IMR-90 (cell line): Measurements from ENCODE around the gene AIRE. TPM values are rescaled to one million over a fixed set of nuclear protein-coding genes. Genes with fewer than 3 reads are reported as not detected.

Experiments
- ATAC-seq: fragments of 200-7000 bp; cut with Tn5 transposase; 2 replicates; pipeline ENCODE4 v1.9.1; 2020; ENCODE audit warnings: low read depth, mild to moderate bottlenecking, moderate library complexity
- BruUV-seq: library from RNA; stranded (reverse); fragments of 400-500 nt; replicated peaks from 2 replicates; lab custom pipeline; 2021; lab: Mats Ljungman, UMichigan
- CTCF ChIA-PET: fragments of 300-600 bp; formaldehyde crosslinking; extraction: SDS; loops from one replicate; lab custom pipeline; 2021; ENCODE audit warnings: antibody characterized with exemption; lab: Yijun Ruan, JAX
- POLR2A ChIA-PET: fragments of 300-600 bp; sonication (Branson Sonifier 250); formaldehyde crosslinking; loops from one replicate; lab custom pipeline; 2022; ENCODE audit warnings: antibody characterized with exemption; ENCODE audit not compliant: unreplicated experiment; lab: Charles Lee
- DNase-seq: peaks from one replicate; pipeline ENCODE4 v3.0.0; 2013
- H2AFZ ChIP-seq: replicated peaks from 2 replicates; pipeline ENCODE3; 2013; ENCODE audit warnings: low read length, mild to moderate bottlenecking; ENCODE audit not compliant: poor library complexity
- H2AK5ac ChIP-seq: 2 replicates; pipeline ENCODE4 v1.6.1; 2013; ENCODE audit warnings: low read depth, low read length, inconsistent platforms
- H2AK9ac ChIP-seq: replicated peaks from 2 replicates; pipeline ENCODE3; 2013; ENCODE audit warnings: mild to moderate bottlenecking, low read depth, low read length, moderate library complexity; ENCODE audit not compliant: poor library complexity
- H2BK120ac ChIP-seq: 2 replicates; pipeline ENCODE4 v1.6.1; 2013; ENCODE audit warnings: low read depth, low read length, inconsistent platforms
- H2BK15ac ChIP-seq: 3 replicates; pipeline ENCODE4 v1.6.1; 2013; ENCODE audit warnings: low read depth, low read length, inconsistent platforms
- H2BK20ac ChIP-seq: 2 replicates; pipeline ENCODE4 v1.6.1; 2013; ENCODE audit warnings: low read depth, mild to moderate bottlenecking, inconsistent platforms, low read length, moderate library complexity
- H2BK5ac ChIP-seq: 2 replicates; pipeline ENCODE4 v1.6.1; 2013; ENCODE audit warnings: mild to moderate bottlenecking, low read depth, low read length, inconsistent platforms; ENCODE audit not compliant: poor library complexity, severe bottlenecking
- H3K14ac ChIP-seq: replicated peaks from 2 replicates; pipeline ENCODE4 v1.6.1; 2013; ENCODE audit warnings: low read depth, low read length, inconsistent platforms
- H3K18ac ChIP-seq: 2 replicates; pipeline ENCODE4 v1.6.1; 2013; ENCODE audit warnings: low read depth, low read length, control low read depth
- H3K23ac ChIP-seq: 2 replicates; pipeline ENCODE4 v1.6.1; 2013; ENCODE audit warnings: low read depth, low read length, inconsistent platforms
- H3K27ac ChIP-seq: 2 replicates; pipeline ENCODE4 v1.5.1; 2013; ENCODE audit warnings: mild to moderate bottlenecking, control low read depth, low read length; ENCODE audit not compliant: insufficient read depth
- H3K27me3 ChIP-seq: 2 replicates; pipeline ENCODE4 v1.6.1; 2013; ENCODE audit warnings: low read length; ENCODE audit not compliant: control insufficient read depth, insufficient read depth
- H3K36me3 ChIP-seq: 2 replicates; pipeline ENCODE4 v1.6.1; 2013; ENCODE audit warnings: low read length, mixed read lengths; ENCODE audit not compliant: control insufficient read depth, insufficient read depth
- H3K4ac ChIP-seq: 2 replicates; pipeline ENCODE4 v1.6.1; 2013; ENCODE audit warnings: low read depth, low read length, inconsistent platforms
- H3K4me1 ChIP-seq: 2 replicates; pipeline ENCODE4 v1.6.1; 2013; ENCODE audit warnings: low read length, mixed read lengths; ENCODE audit not compliant: control insufficient read depth, insufficient read depth
- H3K4me2 ChIP-seq: 2 replicates; pipeline ENCODE4 v1.6.1; 2013; ENCODE audit warnings: low read depth, mild to moderate bottlenecking, control low read depth, low read length, moderate library complexity
- H3K4me3 ChIP-seq: 2 replicates; pipeline ENCODE4 v1.5.1; 2013; ENCODE audit warnings: low read depth, mild to moderate bottlenecking, control low read depth, low read length, moderate library complexity; ENCODE audit not compliant: insufficient read depth
- H3K56ac ChIP-seq: 2 replicates; pipeline ENCODE4 v1.6.1; 2013; ENCODE audit warnings: low read length, inconsistent platforms; ENCODE audit not compliant: insufficient read depth; ENCODE audit errors: extremely low read depth
- H3K79me1 ChIP-seq, 2 experiments: 2 replicates each; pipeline ENCODE4 v1.6.1; 2013; ENCODE audit warnings: low read length in 2 of 2, inconsistent platforms in 1 of 2, low read depth in 1 of 2
- H3K9ac ChIP-seq: 2 replicates; pipeline ENCODE4 v1.6.1; 2013; ENCODE audit warnings: low read depth, low read length, control low read depth
- H3K9me1 ChIP-seq: 2 replicates; pipeline ENCODE4 v1.6.1; 2013; ENCODE audit warnings: low read length, inconsistent platforms; ENCODE audit not compliant: insufficient read depth
- H3K9me3 ChIP-seq: 2 replicates; pipeline ENCODE4 v1.6.1; 2013; ENCODE audit warnings: low read length; ENCODE audit not compliant: control insufficient read depth, insufficient read depth
- H4K20me1 ChIP-seq: 2 replicates; pipeline ENCODE4 v1.6.1; 2013; ENCODE audit warnings: low read length, inconsistent platforms; ENCODE audit not compliant: insufficient read depth
- H4K5ac ChIP-seq: 2 replicates; pipeline ENCODE4 v1.6.1; 2013; ENCODE audit warnings: mild to moderate bottlenecking, low read depth, low read length, control low read depth
- H4K8ac ChIP-seq, 2 experiments: 2 replicates each; pipeline ENCODE4 v1.6.1; 2013; ENCODE audit warnings: low read depth in 2 of 2, low read length in 2 of 2, control low read depth in 1 of 2, inconsistent platforms in 1 of 2
- H4K91ac ChIP-seq: 2 replicates; pipeline ENCODE4 v1.6.1; 2013; ENCODE audit warnings: low read depth, low read length, inconsistent platforms; ENCODE audit not compliant: insufficient read depth
- MXI1 ChIP-seq: IDR thresholded peaks from 2 replicates; pipeline ENCODE4 v1.6.1; 2012; ENCODE audit warnings: low read depth, mild to moderate bottlenecking, low read length, moderate library complexity, borderline replicate concordance
- WGBS, 2 experiments: methylation state at CpG; one replicate each; pipeline versions ENCODE4 v1.1.5 to v1.1.7; 2013; ENCODE audit warnings: missing lambda C conversion rate in 2 of 2; ENCODE audit not compliant: insufficient read length in 1 of 2; ENCODE audit errors: extremely low coverage in 2 of 2; 5-methylcytosine and 5-hydroxymethylcytosine counted together
- dilution Hi-C: fragments of 300-500 bp; cut with HindIII; formaldehyde crosslinking; loops from one replicate; pipeline ENCODE4 v1.14.3; 2018; ENCODE audit warnings: low sequenced_read_pairs; ENCODE audit not compliant: unreplicated experiment
- in situ Hi-C: fragments of 300-500 bp; cut with MboI; formaldehyde crosslinking; loops from 3 replicates; pipeline ENCODE4 v1.14.3; 2019; ENCODE audit warnings: low sequenced_read_pairs, inconsistent platforms, mixed read lengths
- intact Hi-C: fragments of 100-400 bp; cut with micrococcal nuclease; formaldehyde crosslinking; loops from 2 replicates; pipeline ENCODE4 v1.10.0; 2022
- polyA plus RNA-seq, 3 experiments: library from polyadenylated mRNA; depleted of rRNA; stranded (reverse); fragments of >200 nt; gene quantifications; 2 replicates each; pipeline ENCODE4 v1.2.3, GENCODE V29; 2012; ENCODE audit warnings: low replicate concordance in 1 of 3
- total RNA-seq: library from RNA; depleted of rRNA; stranded (reverse); fragments of >200 nt; gene quantifications from 2 replicates; pipeline ENCODE4 v1.2.3, GENCODE V29; 2012
- TF ChIP-seq, protein P1 (sequence below): conservative IDR thresholded peaks from 2 replicates; pipeline ENCODE4 v1.5.1; 2012; ENCODE audit warnings: mild to moderate bottlenecking, low read depth, low read length, improper control_type of control experiment

The AIRE gene
- total and polyA plus RNA-seq, 2 of the 4 experiments (the other 2 are of a cell fraction) = 0.05 TPM; not detected in 1

DNA sequence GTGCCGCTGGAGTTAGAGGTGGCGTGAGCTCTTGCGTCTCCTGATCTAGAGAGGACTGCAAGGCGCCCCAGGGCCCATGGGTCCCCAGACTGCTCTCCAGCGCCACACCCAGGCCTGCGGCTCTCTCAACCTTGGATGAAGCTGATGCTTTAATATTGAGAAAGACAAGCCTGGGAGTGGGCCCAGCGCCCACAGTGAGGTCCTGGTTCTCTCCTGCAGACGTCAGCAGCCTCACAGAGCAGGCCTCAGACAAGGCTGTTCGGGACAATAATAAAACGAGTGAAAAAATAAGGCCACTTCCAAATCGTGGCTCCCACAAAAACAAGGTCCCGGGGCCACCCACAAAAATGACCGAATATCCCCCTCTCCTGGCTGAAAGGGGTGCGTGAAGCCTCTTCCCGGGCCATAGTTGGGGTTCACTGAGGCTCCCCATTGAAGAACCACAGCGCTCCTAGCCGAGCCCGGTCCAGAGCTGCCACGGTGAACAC is 18.0 kb upstream of the AIRE start:
- TF ChIP-seq, protein P1, sequence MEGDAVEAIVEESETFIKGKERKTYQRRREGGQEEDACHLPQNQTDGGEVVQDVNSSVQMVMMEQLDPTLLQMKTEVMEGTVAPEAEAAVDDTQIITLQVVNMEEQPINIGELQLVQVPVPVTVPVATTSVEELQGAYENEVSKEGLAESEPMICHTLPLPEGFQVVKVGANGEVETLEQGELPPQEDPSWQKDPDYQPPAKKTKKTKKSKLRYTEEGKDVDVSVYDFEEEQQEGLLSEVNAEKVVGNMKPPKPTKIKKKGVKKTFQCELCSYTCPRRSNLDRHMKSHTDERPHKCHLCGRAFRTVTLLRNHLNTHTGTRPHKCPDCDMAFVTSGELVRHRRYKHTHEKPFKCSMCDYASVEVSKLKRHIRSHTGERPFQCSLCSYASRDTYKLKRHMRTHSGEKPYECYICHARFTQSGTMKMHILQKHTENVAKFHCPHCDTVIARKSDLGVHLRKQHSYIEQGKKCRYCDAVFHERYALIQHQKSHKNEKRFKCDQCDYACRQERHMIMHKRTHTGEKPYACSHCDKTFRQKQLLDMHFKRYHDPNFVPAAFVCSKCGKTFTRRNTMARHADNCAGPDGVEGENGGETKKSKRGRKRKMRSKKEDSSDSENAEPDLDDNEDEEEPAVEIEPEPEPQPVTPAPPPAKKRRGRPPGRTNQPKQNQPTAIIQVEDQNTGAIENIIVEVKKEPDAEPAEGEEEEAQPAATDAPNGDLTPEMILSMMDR = 0 out of 2 replicates have a peak, but pooled peaks have one; percentile 3
- TF ChIP-seq MXI1 = no peak
- H3K27me3 ChIP-seq = peaks cover 7% of the 10 kb centered on the region; the same call in 1 of the 2 replicates
- intact Hi-C loops (no loop called here), in situ Hi-C loops (no loop called here), dilution Hi-C loops (no loop called here)
- H2AK5ac ChIP-seq = no peak overlapping the region
- H3K4me3 ChIP-seq = no peak overlapping the region
- BruUV-seq = no TSS peak
- no peak overlapping the region for H4K8ac ChIP-seq
- no peak overlapping the region for H3K9ac ChIP-seq
- no peak overlapping the region for H3K14ac ChIP-seq
- no peaks in the 10 kb centered on the region for H3K36me3 ChIP-seq
- no peak overlapping the region for H3K18ac ChIP-seq
- H4K5ac ChIP-seq = no peak overlapping the region
- H3K4me1 ChIP-seq = no peaks in the 10 kb centered on the region
- H2BK5ac ChIP-seq = no peak overlapping the region
- H3K27ac ChIP-seq = no peak overlapping the region
- H4K20me1 ChIP-seq = no peaks in the 10 kb centered on the region
- no peak overlapping the region for H3K4me2 ChIP-seq
- POLR2A ChIA-PET = no interaction called here
- H3K23ac ChIP-seq = no peak overlapping the region
- H2BK15ac ChIP-seq = no peak overlapping the region
- no peaks in the 10 kb centered on the region for H3K9me3 ChIP-seq
- 81% methylated on average over 7 of the region's 19 CpGs; no CpG with 5 or more reads in 1 of the 2 experiments for WGBS, 2 experiments
- H3K4ac ChIP-seq = no peak overlapping the region
- CTCF ChIA-PET = no interaction called here
- H2BK20ac ChIP-seq = no peak overlapping the region
- ATAC-seq = no peak
- no peaks in the 10 kb centered on the region for H3K9me1 ChIP-seq
- H3K79me1 ChIP-seq = no peaks in the 10 kb centered on the region
- no peak overlapping the region for H2AK9ac ChIP-seq
- DNase-seq = no peak
- H2BK120ac ChIP-seq = no peak overlapping the region
- no peak overlapping the region for H4K91ac ChIP-seq
- no peak overlapping the region for H2AFZ ChIP-seq
- no peak overlapping the region for H3K56ac ChIP-seq
